Measurements from ENCODE around the gene TMEM259.

DNA sequence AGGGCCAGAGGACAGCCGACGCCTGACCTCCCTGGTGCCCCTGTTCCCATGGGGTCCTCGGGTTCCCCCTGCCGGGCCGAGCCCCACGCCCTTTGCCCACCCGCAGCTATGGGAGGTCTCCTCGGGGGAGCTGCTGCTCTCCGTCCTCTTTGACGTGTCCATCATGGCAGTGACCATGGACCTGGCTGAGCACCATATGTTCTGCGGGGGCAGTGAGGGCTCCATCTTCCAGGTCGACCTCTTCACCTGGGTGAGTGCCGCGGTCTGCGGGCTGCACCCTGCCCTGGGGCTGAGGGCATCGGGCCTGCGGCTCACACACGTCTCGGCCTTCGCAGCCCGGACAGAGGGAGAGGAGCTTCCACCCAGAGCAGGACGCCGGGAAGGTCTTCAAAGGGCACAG is 30.2 kb downstream of the TMEM259 start:
- TF ChIP-seq EZH2phosphoT487 (conservative IDR thresholded peaks at IDR 0.05; ENCODE audit: low read length), result no peak
- TF ChIP-seq, protein P1, sequence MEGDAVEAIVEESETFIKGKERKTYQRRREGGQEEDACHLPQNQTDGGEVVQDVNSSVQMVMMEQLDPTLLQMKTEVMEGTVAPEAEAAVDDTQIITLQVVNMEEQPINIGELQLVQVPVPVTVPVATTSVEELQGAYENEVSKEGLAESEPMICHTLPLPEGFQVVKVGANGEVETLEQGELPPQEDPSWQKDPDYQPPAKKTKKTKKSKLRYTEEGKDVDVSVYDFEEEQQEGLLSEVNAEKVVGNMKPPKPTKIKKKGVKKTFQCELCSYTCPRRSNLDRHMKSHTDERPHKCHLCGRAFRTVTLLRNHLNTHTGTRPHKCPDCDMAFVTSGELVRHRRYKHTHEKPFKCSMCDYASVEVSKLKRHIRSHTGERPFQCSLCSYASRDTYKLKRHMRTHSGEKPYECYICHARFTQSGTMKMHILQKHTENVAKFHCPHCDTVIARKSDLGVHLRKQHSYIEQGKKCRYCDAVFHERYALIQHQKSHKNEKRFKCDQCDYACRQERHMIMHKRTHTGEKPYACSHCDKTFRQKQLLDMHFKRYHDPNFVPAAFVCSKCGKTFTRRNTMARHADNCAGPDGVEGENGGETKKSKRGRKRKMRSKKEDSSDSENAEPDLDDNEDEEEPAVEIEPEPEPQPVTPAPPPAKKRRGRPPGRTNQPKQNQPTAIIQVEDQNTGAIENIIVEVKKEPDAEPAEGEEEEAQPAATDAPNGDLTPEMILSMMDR (IDR thresholded peaks at IDR 0.05; ENCODE audit: insufficient read depth, low read length, poor library complexity, severe bottlenecking), result no peak
